ENCODE results near the gene FBXO42. TPM values are rescaled to one million over a fixed set of nuclear protein-coding genes. Genes with fewer than 3 reads are reported as not detected.

The FBXO42 gene
- total RNA-seq, 1 donor from 2014 or later, result 14.1 TPM

DNA sequence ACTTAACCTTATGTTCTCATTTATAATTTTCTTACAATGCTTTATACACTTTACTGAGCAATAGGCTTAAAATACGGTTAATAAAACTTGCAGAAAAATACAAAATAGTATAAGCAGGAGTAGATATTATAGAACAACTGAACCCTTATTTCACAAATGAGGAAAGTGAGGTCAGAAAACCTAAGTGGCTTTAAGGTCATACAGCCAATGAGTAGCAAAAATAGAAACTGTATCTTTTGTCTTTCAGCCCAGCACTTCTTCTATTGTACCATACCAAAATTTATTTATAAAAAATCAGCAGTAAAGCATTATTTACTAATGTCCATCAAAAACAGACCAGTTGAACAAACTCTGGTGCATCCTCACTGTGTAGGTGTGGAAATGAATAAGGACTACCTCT is 11.6 kb downstream of the FBXO42 start:
- intact Hi-C loops (cut with DNase I), result no loop called here
- DNase-seq (ENCODE audit: low spot score), result no peak

DNA sequence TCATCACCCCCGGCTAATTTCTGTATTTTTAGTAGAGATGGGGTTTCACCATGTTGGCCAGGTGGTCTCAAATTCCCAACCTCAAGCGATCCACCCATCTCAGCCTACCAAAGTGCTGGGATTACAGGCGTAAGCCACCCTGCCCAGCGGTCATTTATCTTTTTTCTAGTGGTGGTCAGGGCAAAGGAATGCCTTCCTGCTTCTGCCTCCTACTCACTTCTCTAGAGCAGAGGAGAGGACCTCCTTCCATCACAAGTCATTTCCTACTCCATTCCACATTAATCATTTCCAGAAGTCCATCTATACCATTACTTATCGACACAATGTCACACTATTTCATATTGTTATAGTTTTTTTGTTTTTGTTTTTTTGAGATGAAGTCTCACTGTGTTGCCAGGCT is 13.3 kb downstream of the FBXO42 start:
- DNase-seq (ENCODE audit: low spot score), result no peak
- intact Hi-C loops (cut with DNase I), result no loop called here

DNA sequence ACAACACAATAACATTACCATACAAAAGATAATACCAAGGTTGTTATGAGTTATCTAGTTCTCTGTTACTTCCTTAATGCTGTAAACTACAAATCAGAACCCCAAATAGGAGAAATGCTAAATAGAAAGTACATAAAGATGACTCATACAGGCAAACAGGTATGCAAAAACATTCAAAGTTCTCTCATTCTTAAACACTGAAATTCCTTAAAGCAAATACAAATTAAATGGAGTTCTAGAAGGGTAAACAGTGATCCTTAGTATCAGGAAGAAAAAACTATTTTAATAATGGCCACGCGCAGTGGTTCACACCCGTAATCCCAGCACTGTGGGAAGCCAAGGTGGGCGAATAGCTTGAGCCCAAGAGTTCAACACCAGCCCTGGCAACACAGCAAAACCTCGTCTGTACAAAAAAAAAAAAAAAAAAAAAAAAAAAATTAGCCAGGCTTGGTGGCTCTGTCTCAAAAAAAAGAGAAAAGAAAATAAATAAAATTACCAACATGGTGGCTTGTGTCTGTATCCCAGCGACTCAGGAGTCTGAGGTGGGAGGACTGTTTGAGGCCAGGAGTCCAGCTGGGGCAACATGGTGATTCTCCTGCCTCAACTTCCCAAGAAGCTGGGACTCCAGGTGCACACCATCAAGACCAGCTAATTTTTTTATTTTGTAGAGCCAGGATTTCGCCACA is 17.5 kb downstream of the FBXO42 start:
- no peak for DNase-seq (ENCODE audit: low spot score)
- intact Hi-C loops (cut with DNase I), result no loop called here

DNA sequence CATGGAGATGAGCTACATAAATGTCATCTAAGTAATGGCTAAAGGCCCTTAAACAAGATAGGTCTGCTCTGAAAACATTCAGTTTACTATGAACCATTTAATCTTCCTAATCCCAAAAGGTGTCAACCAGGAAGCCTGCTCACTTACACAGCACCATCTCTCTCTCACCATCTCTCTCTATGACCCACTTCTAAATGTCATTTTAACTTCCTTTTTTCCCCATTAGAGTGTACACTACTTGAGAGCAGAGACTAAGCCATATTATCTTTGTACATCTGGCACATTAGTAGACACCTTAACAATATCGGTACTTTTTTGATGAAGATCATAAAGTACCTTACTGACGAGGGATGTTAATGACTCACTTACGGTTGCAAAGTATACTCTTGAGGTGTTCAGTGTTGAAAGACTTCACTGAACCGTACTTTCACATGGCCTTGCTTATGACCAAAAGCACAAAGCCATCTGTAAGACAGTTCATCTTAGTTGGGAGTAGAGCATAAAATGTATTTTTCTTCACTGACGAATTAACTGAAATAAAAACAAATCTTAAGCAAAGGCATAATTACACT is 25.4 kb downstream of the FBXO42 start:
- intact Hi-C loops (cut with DNase I), result no loop called here
- DNase-seq (ENCODE audit: low spot score), result no peak

DNA sequence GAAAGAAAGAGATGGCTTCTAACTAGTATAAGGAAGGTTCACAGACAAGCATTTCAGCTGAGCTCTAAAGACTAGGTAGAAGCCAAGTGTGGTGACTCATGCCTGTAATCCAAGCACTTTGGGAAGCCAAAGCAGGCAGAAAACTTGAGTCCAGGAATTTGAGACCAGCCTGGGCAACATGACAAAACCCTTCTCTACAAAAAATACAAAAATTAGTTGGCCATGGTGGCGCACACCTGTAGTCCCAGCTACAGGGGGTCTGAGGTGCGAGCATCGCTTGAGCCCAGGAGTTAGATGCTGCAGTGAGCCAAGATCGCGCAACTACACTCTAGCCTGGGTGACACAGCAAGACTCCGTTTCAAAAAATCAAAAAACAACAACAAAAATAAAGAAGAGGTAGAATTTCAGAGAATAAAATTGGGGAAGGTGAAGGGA is 27.8 kb downstream of the FBXO42 start:
- intact Hi-C loops (cut with DNase I), result no loop called here
- no peak for DNase-seq (ENCODE audit: low spot score)

DNA sequence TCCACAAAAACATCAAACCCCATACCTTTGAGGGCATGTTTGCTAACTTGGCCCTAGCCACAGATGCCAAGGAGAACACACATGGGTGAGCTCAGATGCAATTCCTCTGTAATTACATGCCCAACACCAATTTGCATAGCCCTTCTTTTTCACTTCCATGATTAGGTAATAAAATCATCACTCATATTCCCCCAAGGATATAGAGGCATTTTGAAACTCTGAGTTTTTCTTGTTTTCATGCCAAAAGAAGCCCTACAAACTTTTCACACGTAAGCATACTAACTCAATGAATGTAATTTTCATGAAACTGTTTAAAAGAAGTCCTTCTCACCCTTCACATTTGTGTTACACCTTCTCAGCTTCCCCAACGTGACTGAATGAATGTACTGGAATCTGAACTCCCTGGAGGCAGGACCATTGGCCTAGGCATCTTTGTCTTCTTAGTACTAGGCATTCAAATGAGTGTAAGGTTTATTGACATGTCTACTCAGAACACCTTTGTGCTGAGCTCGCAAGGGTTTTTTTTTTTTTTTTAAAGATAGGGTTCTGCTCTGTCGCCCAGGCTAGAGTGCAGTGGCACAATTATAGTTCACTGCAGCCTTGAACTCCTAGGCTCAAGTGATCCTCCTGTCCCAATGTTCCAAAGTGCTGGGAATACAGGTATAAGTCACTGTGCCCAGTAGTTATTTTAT is 31.0 kb downstream of the FBXO42 start:
- DNase-seq (ENCODE audit: low spot score), result no peak
- intact Hi-C loops (cut with DNase I), result no loop called here

DNA sequence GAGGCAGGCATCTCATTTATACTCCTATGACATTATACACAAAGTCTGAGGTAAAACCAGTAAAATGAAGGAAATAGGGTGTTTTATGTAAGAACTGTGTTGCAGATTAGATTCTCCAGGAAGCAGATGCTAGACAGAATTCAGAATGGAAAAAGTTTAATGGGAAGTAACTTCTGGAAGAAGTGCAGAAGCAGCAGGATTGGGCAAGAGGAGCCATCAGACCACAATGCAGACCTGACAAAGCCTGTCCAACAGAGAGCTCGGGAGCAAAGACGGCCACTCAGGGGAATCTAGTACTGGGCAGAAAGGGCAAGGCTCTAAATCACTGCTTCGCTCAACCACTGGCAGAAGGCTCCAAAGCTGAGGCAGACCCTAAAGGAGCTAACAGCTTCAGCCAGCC is 33.7 kb downstream of the FBXO42 start:
- intact Hi-C loops (cut with DNase I), result no loop called here
- no peak for DNase-seq (ENCODE audit: low spot score)

DNA sequence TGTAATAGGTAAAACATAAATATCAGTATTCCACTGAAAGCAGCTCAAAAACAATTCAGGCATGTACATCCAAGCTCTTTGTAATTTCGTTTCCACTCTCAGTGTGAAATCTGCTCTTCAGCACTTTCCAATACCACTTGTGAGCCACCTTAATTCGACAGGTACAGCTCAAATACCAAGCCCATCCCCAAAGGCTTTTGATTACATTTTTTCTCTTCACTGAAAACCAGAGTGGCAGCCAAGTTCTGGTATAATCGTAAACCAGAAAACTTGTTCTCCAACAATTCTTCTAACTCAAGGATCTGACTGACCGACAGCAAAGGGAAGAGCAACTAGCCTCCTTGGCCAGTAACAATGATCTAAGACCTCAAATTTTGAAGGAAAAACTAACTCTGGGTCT is 36.8 kb downstream of the FBXO42 start:
- intact Hi-C loops (cut with DNase I), result no loop called here
- DNase-seq (ENCODE audit: low spot score), result no peak

DNA sequence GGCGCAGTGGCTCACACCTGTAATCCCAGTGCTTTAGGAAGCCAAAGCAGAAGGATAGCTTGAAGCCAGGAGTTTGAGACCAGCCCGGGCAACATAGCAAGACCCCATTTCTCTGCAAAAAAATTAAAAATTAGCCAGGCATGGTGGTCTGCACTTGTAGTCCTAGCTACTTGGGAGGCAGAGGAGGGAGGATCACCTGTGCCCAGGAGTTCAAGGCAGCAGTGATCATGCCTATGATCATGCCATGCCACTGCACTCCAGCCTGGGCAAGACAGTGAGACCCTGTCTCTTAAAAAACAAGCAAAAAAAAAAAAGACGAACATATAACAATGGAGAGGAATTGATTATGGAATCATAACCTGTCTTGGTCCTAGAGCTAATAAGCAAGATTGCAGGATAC is 45.1 kb downstream of the FBXO42 start:
- intact Hi-C loops (cut with DNase I), result no loop called here
- no peak for DNase-seq (ENCODE audit: low spot score)

DNA sequence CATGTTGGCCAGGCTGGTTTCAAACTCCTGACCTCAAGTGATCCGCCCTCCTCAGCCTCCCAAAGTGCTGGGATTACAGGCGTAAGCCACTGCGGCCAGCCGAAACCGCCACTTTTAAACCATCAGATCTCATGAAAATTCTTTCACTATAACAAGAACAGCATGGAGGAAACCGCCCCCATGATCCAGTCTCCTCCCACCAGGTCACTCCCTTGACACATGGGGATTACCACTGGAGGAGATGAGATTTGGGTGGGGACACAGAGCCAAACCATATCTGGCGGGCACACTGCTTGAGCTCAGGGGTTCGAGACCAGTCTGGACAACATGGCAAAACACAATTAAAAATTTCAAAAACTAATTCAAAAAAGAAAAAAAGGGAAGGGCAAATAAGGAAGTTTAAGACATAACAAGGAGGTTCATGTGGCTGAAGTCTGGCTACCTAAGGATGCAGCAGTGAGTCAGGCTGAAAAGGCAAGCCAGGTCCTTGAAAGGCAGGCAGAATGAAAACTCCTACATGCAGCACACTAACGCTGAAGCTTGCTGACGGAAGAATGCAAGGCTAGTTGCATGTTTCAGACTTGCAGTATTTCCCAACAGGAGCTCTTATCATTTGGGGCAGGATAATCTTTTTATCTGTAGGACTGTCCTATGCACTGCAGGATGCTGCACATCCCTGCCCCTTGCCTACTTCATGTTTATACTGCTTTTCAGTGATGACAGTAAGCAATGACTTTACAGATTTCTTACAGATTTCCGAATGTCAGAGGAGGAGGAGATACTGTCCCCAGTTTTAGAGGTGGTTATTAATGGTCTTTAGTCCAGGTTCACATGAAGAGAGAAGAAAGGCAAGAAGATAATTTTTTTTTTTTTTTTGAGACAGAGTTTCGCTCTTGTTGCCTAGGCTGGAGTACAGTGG is 49.3 kb downstream of the FBXO42 start:
- no peak for DNase-seq (ENCODE audit: low spot score)
- intact Hi-C loops (cut with DNase I), result no loop called here

DNA sequence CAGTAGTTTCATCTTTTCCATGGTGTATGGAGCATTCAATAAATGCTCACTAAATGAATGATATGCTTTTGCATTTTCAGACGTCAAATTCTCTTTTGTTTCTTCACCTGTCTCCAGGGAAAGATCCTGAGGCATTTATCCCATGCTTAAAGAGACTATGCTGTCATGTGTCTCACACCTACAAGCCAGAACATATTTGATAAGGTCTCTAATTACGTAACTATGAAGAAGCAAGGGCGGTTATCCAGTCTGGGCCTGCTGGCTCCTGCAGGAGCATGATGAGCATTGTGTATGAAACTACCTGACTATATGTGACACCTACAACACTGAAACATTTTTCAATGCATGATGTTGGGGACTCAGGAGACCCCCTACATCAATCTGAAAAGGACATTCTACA is 51.8 kb downstream of the FBXO42 start:
- no peak for DNase-seq (ENCODE audit: low spot score)
- intact Hi-C loops (cut with DNase I), result no loop called here

DNA sequence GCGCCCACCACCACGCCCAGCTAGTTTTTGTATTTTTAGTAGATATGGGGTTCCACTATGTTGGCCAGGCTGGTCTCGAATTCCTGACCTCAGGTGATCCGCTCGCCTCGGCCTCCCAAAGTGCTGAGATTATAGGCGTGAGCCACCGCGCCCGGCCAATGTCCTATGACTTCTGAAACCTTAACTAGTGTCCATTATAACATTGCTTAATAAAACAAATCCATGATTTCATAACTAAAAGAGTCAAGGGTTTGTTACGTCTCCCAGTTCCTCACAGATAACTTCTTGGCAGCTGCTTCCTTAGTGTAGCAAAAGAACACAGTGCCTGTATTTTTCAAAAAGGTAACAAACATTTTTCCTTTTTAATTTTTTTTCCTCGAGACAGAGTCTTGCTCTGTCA is 53.6 kb downstream of the FBXO42 start:
- no peak for DNase-seq (ENCODE audit: low spot score)
- intact Hi-C loops (cut with DNase I), result no loop called here

DNA sequence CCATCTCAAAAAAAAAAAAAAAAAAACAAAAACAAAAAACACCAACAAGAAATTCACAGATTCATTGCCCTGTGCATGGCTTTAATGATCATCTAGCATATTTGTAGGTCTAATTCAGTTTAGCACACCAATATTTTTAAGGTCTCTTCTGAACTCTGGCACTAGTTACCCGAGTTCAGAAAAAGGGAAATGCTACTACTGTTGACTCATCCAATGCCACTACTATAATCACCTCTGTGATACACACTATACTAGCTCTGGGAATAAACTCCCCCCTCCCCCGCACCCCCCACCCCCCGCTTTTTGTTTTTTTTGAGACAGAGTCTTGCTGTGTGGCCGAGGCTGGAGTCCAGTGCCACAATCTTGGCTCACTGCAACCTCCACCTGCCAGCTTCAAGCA is 55.6 kb downstream of the FBXO42 start:
- DNase-seq (ENCODE audit: low spot score), result no peak
- intact Hi-C loops (cut with DNase I), result no loop called here

DNA sequence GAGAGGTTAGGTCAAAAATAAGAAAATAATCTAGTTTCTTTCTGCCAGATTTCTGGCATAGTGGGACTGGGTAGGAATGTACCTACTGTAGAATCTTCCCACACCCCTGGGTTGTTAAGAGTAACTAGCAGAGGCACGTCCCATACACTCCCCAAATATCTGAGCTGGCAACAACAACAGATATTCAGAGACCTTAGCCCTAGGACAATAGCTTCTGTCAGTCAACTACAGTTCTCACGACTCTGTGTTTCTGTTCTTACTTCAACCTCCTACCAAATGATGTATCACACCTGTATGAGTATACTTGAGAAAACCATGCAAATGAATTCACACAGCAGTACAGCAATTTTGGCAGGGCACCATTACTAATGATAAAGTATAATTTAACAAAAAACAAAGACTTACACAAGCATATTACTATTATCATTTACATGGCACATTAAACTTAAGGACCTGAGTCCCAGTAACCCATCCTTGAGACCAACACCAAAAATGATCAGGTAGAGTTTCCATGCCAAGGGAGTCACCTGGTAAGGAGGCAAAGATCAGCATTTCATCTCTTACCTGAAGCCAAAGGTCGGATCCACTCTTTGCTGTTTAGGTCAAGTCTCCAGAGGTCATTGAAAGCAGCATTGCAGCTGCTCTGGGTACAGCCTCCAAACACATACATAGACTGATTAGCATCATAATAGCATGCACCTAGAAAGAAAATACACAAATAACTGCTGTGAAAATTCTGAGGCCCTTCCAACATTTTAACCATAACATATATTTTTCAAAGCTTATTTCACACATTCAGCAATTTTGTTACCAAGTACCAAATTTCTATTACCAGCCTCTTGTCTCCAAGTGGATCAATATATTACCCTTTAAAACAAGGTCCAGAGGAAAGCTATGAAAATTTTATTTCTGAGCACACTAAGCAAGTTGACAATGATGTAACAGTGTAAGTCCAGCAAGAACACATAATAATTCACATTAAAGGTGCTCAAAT is 57.8 kb downstream of the FBXO42 start:
- DNase-seq (ENCODE audit: low spot score), result no peak
- intact Hi-C loops (cut with DNase I), result no loop called here

DNA sequence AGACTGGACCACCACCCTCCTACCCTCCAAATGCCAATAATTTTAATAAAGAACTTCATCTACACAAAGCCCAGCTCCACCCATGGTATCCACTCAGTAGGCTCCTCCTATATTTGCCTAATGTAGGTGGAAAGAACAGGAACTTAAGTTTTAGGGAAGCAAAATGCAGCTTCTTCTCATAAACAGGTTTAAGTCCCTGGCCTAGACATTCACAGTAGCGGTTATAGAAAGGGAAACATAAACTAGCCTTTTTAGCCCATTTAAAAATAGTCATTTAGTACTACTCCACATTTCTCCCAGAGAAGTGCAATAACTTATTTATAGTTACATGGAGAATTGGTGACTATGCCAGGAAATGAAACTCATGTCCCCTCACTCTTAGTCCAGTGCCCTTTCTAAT is 58.7 kb downstream of the FBXO42 start:
- intact Hi-C loops (cut with DNase I), result no loop called here
- no peak for DNase-seq (ENCODE audit: low spot score)

DNA sequence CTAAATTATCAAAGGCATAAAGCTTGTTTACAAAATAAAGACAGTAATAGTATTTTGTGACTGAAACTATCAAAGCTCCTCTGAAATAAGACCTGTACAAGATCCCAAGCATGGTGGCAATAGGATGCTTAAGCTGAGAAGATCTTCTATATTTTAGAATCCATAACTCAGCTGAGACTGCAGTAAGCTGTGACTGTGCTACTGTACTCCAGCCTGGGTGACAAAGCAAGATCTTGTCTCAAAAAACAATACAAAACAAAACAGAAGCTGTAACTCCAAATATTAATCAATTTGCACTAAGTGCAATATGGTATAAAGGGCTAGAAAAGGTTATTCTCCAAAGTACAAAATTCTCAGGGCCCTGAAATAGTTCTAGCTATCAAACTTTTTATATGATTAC is 59.5 kb downstream of the FBXO42 start:
- no peak for DNase-seq (ENCODE audit: low spot score)
- intact Hi-C loops (cut with DNase I), result no loop called here

DNA sequence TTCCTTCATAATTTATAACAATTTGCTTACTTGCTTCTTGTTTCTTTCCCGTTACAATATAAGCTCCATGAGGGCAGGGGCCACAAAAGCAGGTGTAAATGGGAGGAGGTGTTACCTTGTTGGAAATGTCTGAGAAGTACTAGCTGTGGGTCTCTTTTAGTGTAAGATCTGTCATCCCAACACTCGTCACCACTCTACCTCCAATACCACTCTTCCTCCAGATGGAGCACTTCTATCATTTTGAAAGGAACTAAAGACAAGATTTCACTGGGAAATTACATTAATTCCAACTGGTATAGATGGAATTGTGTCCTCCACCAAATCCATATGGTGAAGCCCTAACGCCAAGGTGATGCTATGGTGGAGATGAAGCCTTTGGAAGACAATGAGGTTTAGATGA is 62.3 kb downstream of the FBXO42 start:
- DNase-seq (ENCODE audit: low spot score), result no peak
- intact Hi-C loops (cut with DNase I), result no loop called here

DNA sequence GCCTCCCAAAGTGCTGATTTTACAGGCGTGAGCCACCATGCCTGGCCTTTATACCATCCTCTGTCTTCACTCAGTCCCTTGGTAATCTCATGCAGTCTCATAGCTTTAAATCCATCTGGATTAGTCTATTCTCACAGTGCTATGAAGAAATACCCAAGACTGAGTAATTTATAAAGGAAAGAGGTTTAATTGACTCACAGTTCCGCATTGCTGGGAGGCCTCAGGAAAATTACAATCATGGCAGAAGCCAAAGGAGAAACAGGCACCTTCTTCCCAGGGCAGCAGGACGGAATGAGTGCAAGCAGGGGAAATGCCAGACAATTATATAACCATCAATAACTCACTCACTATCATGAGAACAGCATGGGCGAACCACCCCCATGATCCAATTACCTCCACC is 66.2 kb downstream of the FBXO42 start:
- DNase-seq (ENCODE audit: low spot score), result no peak
- intact Hi-C loops (cut with DNase I), result no loop called here

DNA sequence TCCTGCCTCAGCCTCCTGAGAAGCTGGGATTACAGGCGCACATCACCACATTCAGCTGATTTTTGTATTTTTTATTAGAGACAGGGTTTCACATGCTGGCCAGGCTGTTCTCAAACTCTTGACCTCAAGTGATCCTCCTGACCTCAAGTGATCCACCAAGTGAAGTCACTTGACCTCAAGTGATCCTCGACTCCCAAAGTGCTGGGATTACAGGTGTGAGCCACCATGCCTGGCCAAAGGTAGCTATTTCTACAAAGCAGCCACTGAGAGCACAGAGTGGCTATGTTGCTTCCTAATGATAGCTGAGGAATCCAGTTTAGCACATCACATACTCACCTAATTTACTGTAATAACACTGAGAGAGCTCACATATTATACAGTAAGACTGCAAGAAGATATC is 70.5 kb downstream of the FBXO42 start:
- intact Hi-C loops (cut with DNase I), result no loop called here

More for the DNA sequence above, 70.5 kb downstream of the FBXO42 start:
- DNase-seq (ENCODE audit: low spot score), result no peak

All from cardiac septum (tissue), 1 donor.